Globus pallidus (tissue), 1 donor: ENCODE data around the gene PRRC2C.
"Not testable (repeated sequence)": the region's sequence is repeated elsewhere in the genome, so short reads cannot be mapped to it uniquely, and the experiment has no call there.

Source experiments
- DNase-seq: peaks from one replicate; pipeline ENCODE4 v3.0.0-alpha.2; 2015; ENCODE audit warnings: low spot score

The PRRC2C gene

GRCh38 chr1:171585715-171586114, 100.4 kb downstream of the PRRC2C start:
- DNase-seq = no peak

- DNase-seq = peak; percentile 54
Observed at GRCh38 chr1:171588230-171588629, 102.9 kb downstream of the PRRC2C start.

GRCh38 chr1:171590022-171590421, 104.7 kb downstream of the PRRC2C start:
- DNase-seq = no peak

- no peak for DNase-seq
Observed at GRCh38 chr1:171595324-171595723, 110.0 kb downstream of the PRRC2C start.

GRCh38 chr1:171596119-171596518, 110.8 kb downstream of the PRRC2C start:
- no peak for DNase-seq

- no peak for DNase-seq
Observed at GRCh38 chr1:171596705-171597104, 111.4 kb downstream of the PRRC2C start.

GRCh38 chr1:171597203-171597602, 111.9 kb downstream of the PRRC2C start:
- no peak for DNase-seq

- DNase-seq = not testable (repeated sequence)
Observed at GRCh38 chr1:171600310-171600709, 115.0 kb downstream of the PRRC2C start.

GRCh38 chr1:171600862-171601261, 115.5 kb downstream of the PRRC2C start:
- DNase-seq = no peak

GRCh38 chr1:171603042-171603441, 117.7 kb downstream of the PRRC2C start:
- DNase-seq = not testable (repeated sequence)

GRCh38 chr1:171606402-171606941, 121.1 kb downstream of the PRRC2C start:
- DNase-seq = peak; percentile 52

- DNase-seq = no peak
Observed at GRCh38 chr1:171610385-171610784, 125.1 kb downstream of the PRRC2C start.

- no peak for DNase-seq
Observed at GRCh38 chr1:171611306-171611705, 126.0 kb downstream of the PRRC2C start.

- DNase-seq = no peak
Observed at GRCh38 chr1:171613282-171613681, 128.0 kb downstream of the PRRC2C start.

GRCh38 chr1:171615122-171615906, 130.0 kb downstream of the PRRC2C start:
- DNase-seq = not testable (repeated sequence)

GRCh38 chr1:171616586-171616985, 131.3 kb downstream of the PRRC2C start:
- no peak for DNase-seq

- DNase-seq = no peak
Observed at GRCh38 chr1:171622152-171622462, 136.8 kb downstream of the PRRC2C start, which contains the start of gene MYOCOS. Gene MYOCOS (plus strand): TSS chr1:171622243. CDS start chr1:171623884, 1,641 bp downstream.

- no peak for DNase-seq
Observed at GRCh38 chr1:171623651-171624331, 138.5 kb downstream of the PRRC2C start.

GRCh38 chr1:171625225-171625624, 139.9 kb downstream of the PRRC2C start:
- DNase-seq = no peak

GRCh38 chr1:171627020-171627419, 141.7 kb downstream of the PRRC2C start:
- no peak for DNase-seq

- no peak for DNase-seq
Observed at GRCh38 chr1:171628225-171628624, 142.9 kb downstream of the PRRC2C start.

- no peak for DNase-seq
Observed at GRCh38 chr1:171635661-171636060, 150.3 kb downstream of the PRRC2C start.

- DNase-seq = no peak
Observed at GRCh38 chr1:171636141-171636540, 150.8 kb downstream of the PRRC2C start.
